ENCODE data around the gene PLIN3. TPM values are rescaled to one million over a fixed set of nuclear protein-coding genes. Genes with fewer than 3 reads are reported as not detected.

The PLIN3 gene
- total RNA-seq, 4 donors from 2014 or later = 18.5 to 66.3 (median 34.7) TPM

DNA sequence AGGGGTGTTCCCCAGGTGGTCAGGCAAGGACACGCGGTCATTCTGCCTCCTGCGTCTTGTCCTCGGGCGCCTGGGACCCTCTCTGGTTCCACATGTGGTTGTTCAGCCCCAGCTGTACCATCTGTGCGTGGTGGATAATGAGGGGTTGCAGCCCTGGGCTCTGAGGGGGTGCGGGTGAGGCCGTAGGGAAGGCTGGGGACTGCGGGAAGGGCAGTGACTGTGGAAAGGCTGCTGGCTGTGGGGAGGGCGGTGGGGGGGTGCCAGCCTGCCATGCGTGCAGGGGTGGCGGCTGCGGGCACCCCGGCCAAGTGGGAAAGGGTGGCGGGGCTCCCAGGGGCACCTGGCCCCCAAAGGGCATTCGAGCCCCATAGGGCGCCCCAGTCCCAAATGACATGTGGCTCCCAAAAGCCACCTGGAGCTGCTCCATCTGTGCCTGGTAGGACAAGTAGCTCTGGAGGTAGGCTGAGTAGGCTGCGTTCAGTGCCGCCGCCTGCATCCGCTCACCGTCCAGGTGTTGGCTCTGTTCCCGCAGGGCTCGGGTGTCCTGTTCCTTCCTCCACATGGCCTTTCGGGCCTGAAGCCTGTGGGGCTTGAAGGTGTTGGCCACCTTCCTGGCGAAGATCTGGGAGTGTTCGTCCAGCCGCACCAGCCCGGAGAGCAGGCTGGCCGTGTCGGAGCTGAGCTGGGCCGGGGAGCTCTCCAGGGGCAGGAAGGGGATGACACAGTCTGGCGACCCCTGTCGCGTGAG is 51.1 kb downstream of the PLIN3 start:
- peak overlapping the region in 1 of 2 donors; percentile 30 for H3K4me3 ChIP-seq
- H3K27ac ChIP-seq = peak overlapping the region in 3 of 4 donors; percentile 46 to 59 (median 50)
- H3K27me3 ChIP-seq = no peaks in the 10 kb centered on the region
- no peaks in the 10 kb centered on the region for H3K9me3 ChIP-seq
- TF ChIP-seq CTCF (IDR thresholded peaks at IDR 0.05) (no peak), POLR2A (IDR thresholded peaks at IDR 0.05) (no peak), POLR2AphosphoS5 (IDR thresholded peaks at IDR 0.05) (no peak), EP300 (IDR thresholded peaks at IDR 0.05) (no peak)
- ATAC-seq = no peak
- H3K4me1 ChIP-seq = peaks cover 0 to 31% (median 17%) of the 10 kb centered on the region in 3 donors
- WGBS, 2 donors (ENCODE audit: low coverage in 1 of 2) = 100% methylated on average over 2 of the region's 35 CpGs; no CpG with 5 or more reads in 1 of the 2 donors
- peaks cover 0 to 37% of the 10 kb centered on the region in 2 donors for H3K36me3 ChIP-seq

DNA sequence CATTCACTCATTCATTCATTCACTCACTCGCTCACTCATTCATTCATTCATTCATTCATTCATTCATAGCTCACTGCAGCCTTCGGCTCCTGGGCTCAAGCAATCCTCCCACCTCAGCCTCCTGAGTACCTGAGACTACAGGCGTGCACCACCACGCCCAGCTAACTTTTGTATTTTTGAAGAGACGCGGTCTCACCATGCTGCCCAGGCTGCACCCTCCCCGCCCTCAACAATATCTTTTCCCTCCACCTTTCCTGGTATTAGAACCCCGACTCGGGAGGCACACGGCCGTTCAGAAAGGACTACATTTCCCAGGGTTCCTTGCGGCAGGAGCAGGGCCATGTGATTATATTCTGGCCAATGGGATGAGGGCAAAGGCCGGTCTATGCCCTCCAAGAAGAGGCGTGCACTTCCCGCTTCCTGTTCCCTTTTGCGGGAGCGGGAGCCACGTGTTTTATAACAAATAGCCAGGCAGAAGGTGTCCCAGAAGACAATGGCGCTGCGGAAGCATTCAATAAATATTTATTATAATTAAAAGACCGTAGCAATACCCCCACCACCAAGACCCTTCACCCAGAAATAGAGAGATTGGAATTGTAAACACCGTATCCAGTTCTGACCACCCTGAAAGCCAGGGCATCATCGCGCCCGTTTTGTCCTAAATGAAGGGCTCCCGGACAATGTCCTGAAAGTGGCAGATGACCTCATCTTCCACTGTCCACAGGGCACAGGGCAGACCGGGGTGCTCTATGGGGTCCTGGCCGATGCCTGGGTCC is 51.9 kb downstream of the PLIN3 start:
- Histone ChIP-seq H3K4me1 (peaks cover 0 to 31% (median 17%) of the 10 kb centered on the region in 3 donors), H3K36me3 (peaks cover 0 to 37% of the 10 kb centered on the region in 2 donors), H3K27me3 (no peaks in the 10 kb centered on the region), H3K9me3 (no peaks in the 10 kb centered on the region), H3K27ac (peak overlapping the region in 3 of 4 donors; percentile 46 to 59 (median 50)), H3K4me3 (peak overlapping the region in 1 of 2 donors; percentile 30)
- peak; percentile 72 for TF ChIP-seq POLR2AphosphoS5 (IDR thresholded peaks at IDR 0.05)
- no peak for TF ChIP-seq EP300 (IDR thresholded peaks at IDR 0.05)
- peak; percentile 90 for ATAC-seq
- 16 to 30% methylated on average over 12 to 16 of the region's 28 CpGs for WGBS, 2 donors (ENCODE audit: low coverage in 1 of 2)

DNA sequence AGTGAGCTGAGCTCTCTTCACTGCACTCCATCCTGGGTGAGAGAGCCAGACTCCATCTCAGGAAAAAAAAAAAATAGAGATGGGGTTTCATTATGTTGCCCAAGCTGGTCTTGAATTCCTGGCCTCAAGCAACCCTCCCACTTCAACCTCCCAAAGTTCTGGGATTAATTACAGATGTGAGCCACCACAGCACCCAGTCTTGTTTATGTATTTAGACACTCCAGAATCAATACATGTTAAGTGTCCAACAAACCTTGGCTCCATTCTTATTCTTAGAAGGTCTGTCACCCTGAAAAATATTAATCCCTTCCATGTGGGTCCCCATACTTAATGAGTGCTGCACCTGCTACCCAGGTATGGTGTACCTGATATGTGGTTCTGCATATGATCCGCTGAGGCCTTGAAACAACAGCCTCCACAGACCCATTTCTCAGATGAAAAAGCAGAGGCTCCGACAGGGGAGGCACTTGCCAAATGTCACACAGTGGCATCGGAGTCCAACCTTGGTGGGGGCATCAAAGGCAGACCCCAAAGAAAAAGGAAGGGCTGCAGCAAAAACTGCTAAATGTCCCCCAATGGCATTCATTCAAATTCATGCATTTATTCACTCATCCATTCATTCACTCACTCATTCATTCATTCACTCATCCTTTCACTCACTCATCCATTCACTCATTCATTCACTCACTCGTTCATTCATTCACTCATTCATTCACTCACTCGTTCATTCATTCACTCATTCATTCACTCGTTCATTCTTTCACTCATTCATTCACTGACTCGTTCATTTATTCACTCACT is 52.6 kb downstream of the PLIN3 start:
- no peak for ATAC-seq
- WGBS, 2 donors (ENCODE audit: low coverage in 1 of 2) = 61 to 69% methylated on average over 6 to 7 of the region's 7 CpGs
- Histone ChIP-seq H3K27ac (peak overlapping the region in 1 of 4 donors; percentile 59), H3K36me3 (peaks cover 0 to 37% of the 10 kb centered on the region in 2 donors), H3K9me3 (no peaks in the 10 kb centered on the region), H3K27me3 (no peaks in the 10 kb centered on the region), H3K4me3 (no peak overlapping the region), H3K4me1 (peaks cover 0 to 31% (median 17%) of the 10 kb centered on the region in 3 donors)
- no peak for TF ChIP-seq EP300 (IDR thresholded peaks at IDR 0.05)
- no peak for TF ChIP-seq POLR2A (IDR thresholded peaks at IDR 0.05)
- TF ChIP-seq CTCF (IDR thresholded peaks at IDR 0.05) = no peak
- no peak for TF ChIP-seq POLR2AphosphoS5 (IDR thresholded peaks at IDR 0.05)

GRCh38 chr19:4811328-4812131 is 55.9 kb downstream of the PLIN3 start:
- Histone ChIP-seq H3K4me3 (no peak overlapping the region), H3K9me3 (no peaks in the 10 kb centered on the region), H3K27ac (peak overlapping the region in 2 of 4 donors; percentile 17 to 79), H3K4me1 (peaks cover 0 to 40% (median 17%) of the 10 kb centered on the region in 3 donors), H3K36me3 (peaks cover 0 to 4% of the 10 kb centered on the region in 2 donors), H3K27me3 (no peaks in the 10 kb centered on the region)
- 72 to 95% methylated on average over 4 to 9 of the region's 12 CpGs for WGBS, 2 donors (ENCODE audit: low coverage in 1 of 2)
- no peak for TF ChIP-seq EP300 (IDR thresholded peaks at IDR 0.05)
- peak in 3 of 4 experiments; percentile 78 to 93 (median 85) for TF ChIP-seq CTCF (IDR thresholded peaks at IDR 0.05)
- ATAC-seq = peak; percentile 48

Data from gastroesophageal sphincter (tissue), 4 donors.